KMS-11 (cell line): ENCODE results near the gene NMU.

Experiments used
- H2AFZ ChIP-seq: fragments of 200-600 bp; sonication (generic); 2 replicates; pipeline ENCODE4 v1.6.1; 2016; ENCODE audit warnings: antibody characterized with exemption, mixed run types, low read depth
- H3K27ac ChIP-seq: fragments of 200-600 bp; sonication (generic); 2 replicates; pipeline ENCODE4 v1.6.1; 2016; ENCODE audit warnings: mild to moderate bottlenecking, mixed run types
- H3K27me3 ChIP-seq: fragments of 200-600 bp; sonication (generic); 2 replicates; pipeline ENCODE4 v1.6.1; 2017; ENCODE audit warnings: mild to moderate bottlenecking, low read depth, mixed run types, moderate library complexity; ENCODE audit not compliant: insufficient read depth
- H3K36me3 ChIP-seq: fragments of 200-600 bp; sonication (generic); 2 replicates; pipeline ENCODE4 v1.6.1; 2017; ENCODE audit warnings: mild to moderate bottlenecking, mixed run types; ENCODE audit not compliant: insufficient read depth
- H3K4me1 ChIP-seq: fragments of 200-600 bp; sonication (generic); 2 replicates; pipeline ENCODE4 v1.6.1; 2016; ENCODE audit warnings: mild to moderate bottlenecking, low read depth, mixed run types; ENCODE audit not compliant: poor library complexity, severe bottlenecking
- H3K4me2 ChIP-seq: fragments of 200-600 bp; sonication (generic); 2 replicates; pipeline ENCODE4 v1.7.0; 2016; ENCODE audit warnings: mild to moderate bottlenecking, mixed run types
- H3K4me3 ChIP-seq: fragments of 200-600 bp; sonication (generic); IDR thresholded peaks from 2 replicates; pipeline ENCODE4 v1.6.1; 2017; ENCODE audit warnings: low read depth, low read length, mixed read lengths; ENCODE audit not compliant: insufficient read depth
- H3K79me2 ChIP-seq: fragments of 200-600 bp; sonication (generic); 2 replicates; pipeline ENCODE4 v1.6.1; 2016; ENCODE audit warnings: low read depth, mixed run types; ENCODE audit not compliant: insufficient read depth
- H3K9ac ChIP-seq: fragments of 200-600 bp; sonication (generic); 2 replicates; pipeline ENCODE4 v1.6.1; 2016; ENCODE audit warnings: mild to moderate bottlenecking, mixed run types
- H4K20me1 ChIP-seq: fragments of 200-600 bp; sonication (generic); 2 replicates; pipeline ENCODE4 v1.6.1; 2016; ENCODE audit warnings: mild to moderate bottlenecking, mixed run types; ENCODE audit not compliant: insufficient read depth
- TF ChIP-seq, protein P1 (sequence below): fragments of 200-600 bp; sonication (generic); conservative IDR thresholded peaks from 2 replicates; pipeline ENCODE4 v1.6.1; 2017; ENCODE audit warnings: low read depth, mild to moderate bottlenecking, antibody characterized with exemption, low read length, moderate library complexity, mixed read lengths

NMU gene

DNA sequence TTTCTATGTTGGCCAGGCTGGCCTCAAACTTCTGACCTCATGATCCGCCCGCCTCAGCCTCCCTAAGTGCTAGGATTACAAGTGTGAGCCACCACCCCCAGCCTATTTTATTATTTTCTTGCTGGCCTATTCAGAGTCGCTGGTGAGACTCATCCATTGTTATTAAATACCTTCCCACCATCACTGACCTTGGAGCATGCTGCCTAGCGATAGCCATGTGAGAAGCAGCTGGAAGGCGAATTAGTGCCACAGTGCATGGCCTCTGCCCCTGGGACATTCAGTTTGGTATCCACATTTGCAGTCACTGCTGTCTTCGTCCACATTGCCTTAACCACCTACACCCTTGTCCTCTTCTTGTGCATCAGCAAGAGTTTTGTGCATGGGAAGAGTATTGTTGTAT lies 32.4 kb upstream of the NMU start:
- TF ChIP-seq, protein P1, sequence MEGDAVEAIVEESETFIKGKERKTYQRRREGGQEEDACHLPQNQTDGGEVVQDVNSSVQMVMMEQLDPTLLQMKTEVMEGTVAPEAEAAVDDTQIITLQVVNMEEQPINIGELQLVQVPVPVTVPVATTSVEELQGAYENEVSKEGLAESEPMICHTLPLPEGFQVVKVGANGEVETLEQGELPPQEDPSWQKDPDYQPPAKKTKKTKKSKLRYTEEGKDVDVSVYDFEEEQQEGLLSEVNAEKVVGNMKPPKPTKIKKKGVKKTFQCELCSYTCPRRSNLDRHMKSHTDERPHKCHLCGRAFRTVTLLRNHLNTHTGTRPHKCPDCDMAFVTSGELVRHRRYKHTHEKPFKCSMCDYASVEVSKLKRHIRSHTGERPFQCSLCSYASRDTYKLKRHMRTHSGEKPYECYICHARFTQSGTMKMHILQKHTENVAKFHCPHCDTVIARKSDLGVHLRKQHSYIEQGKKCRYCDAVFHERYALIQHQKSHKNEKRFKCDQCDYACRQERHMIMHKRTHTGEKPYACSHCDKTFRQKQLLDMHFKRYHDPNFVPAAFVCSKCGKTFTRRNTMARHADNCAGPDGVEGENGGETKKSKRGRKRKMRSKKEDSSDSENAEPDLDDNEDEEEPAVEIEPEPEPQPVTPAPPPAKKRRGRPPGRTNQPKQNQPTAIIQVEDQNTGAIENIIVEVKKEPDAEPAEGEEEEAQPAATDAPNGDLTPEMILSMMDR = no peak
- Histone ChIP-seq H2AFZ (no peak overlapping the region), H4K20me1 (no peaks in the 10 kb centered on the region), H3K4me1 (peaks cover 5% of the 10 kb centered on the region), H3K9ac (no peak overlapping the region), H3K36me3 (no peaks in the 10 kb centered on the region), H3K27ac (no peak overlapping the region), H3K27me3 (no peaks in the 10 kb centered on the region), H3K4me3 (no peak overlapping the region), H3K79me2 (no peaks in the 10 kb centered on the region), H3K4me2 (no peak overlapping the region)

DNA sequence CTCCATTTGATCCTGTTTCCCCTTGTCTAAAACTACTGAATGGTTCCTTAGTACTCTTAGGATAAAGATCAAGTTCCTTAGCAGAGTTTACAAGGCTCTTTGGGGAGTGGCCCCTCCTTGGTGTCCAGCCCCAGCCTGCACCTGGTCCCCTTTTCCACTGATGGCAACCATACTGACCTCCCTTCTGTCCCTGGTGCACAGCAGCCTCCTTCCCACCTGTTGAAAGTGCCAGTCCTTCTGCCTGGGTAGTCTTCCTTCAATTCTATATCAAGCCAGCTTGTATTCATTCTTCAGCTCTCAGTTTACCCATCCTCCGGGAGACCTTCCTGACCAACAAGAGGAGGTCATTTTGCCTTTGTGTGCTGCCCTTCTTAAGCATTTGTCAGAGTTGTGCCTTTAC lies 30.4 kb upstream of the NMU start:
- no peaks in the 10 kb centered on the region for H3K4me1 ChIP-seq
- H3K27ac ChIP-seq = no peak overlapping the region
- no peaks in the 10 kb centered on the region for H3K36me3 ChIP-seq
- no peaks in the 10 kb centered on the region for H4K20me1 ChIP-seq
- no peak overlapping the region for H3K4me2 ChIP-seq
- TF ChIP-seq, protein P1 = no peak
- H2AFZ ChIP-seq = no peak overlapping the region
- H3K79me2 ChIP-seq = no peaks in the 10 kb centered on the region
- no peak overlapping the region for H3K9ac ChIP-seq
- H3K4me3 ChIP-seq = no peak overlapping the region
- no peaks in the 10 kb centered on the region for H3K27me3 ChIP-seq

DNA sequence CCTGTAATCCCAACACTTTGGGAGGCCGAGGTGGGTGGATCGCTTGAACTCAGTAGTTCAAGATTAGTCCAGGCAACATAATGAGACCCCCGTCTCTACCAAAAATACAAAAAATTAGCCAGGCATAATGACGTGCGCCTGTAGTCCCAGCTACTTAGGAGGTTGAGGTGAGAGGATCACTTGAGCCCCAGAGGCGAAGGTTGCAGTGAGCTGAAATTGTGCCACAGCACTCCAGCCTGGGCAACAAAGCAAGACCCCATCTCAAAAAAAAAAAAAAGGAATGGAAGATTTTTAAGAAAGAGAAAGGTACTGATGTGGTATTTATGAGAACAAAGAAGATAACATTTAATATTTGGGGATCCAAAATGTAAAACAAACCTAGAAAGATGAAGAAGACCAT lies 27.0 kb upstream of the NMU start:
- no peaks in the 10 kb centered on the region for H3K4me1 ChIP-seq
- H3K27ac ChIP-seq = no peak overlapping the region
- H3K36me3 ChIP-seq = no peaks in the 10 kb centered on the region
- H3K27me3 ChIP-seq = no peaks in the 10 kb centered on the region
- H2AFZ ChIP-seq = no peak overlapping the region
- H3K79me2 ChIP-seq = no peaks in the 10 kb centered on the region
- H3K9ac ChIP-seq = no peak overlapping the region
- no peak overlapping the region for H3K4me3 ChIP-seq
- no peak overlapping the region for H3K4me2 ChIP-seq
- no peaks in the 10 kb centered on the region for H4K20me1 ChIP-seq
- TF ChIP-seq, protein P1 = no peak

DNA sequence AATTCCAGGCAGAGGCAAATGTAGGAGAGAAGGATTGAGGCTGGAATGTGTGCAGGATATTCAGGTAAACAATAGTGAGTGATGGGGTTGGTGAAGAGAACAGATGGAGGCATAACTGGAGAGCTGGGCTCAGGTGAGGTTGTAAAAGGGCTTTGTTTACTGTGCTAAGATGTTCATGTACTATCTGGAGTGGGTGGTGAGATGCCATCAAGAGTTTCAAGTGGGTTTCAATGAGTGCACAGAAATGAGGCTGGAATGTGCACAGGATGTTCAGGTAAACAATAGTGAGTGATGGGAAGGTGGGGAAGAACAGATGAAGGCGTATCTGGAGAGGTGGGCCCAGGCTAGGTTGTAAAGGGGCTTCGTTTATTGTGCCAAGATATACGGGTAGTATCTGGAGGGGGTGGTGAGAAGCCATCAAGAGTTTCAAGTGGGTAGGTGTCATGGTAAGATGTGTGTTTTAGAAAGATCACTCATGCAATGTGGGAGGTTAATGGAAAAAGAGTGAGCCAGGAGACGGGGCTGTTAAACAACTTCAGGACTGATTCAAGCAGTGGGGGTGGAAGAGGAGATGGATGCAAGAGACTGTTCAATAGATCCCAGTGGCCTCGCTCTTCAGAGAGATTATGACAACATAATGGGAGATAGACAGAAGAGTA lies 25.4 kb upstream of the NMU start:
- no peak overlapping the region for H3K4me3 ChIP-seq
- no peak overlapping the region for H3K4me2 ChIP-seq
- H3K27me3 ChIP-seq = no peaks in the 10 kb centered on the region
- H3K4me1 ChIP-seq = no peaks in the 10 kb centered on the region
- no peaks in the 10 kb centered on the region for H3K79me2 ChIP-seq
- TF ChIP-seq, protein P1 = no peak
- no peak overlapping the region for H2AFZ ChIP-seq
- H3K9ac ChIP-seq = no peak overlapping the region
- H3K27ac ChIP-seq = no peak overlapping the region
- H4K20me1 ChIP-seq = no peaks in the 10 kb centered on the region
- H3K36me3 ChIP-seq = no peaks in the 10 kb centered on the region
